Measurements from ENCODE around the gene NAV1.

NAV1 gene

DNA sequence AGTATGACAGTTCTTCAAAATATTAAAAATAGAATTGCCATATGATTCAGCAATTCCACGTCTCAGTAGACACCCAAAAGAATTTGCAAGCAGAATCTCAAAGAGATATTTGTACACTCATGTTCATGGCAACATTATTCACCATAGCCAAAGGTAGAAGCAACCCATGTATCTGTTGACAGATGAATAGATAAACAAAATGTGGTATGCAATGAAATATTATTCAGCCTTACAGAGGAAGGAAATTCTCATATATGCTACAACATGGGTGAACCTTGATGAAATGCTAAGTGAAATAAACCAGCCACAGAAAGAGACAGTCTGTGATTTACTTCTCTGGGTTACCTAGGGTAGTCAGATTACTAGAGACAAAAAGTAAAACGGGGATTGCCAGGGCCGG lies 47.0 kb downstream of the NAV1 start:
- DNase-seq: no peak
- Histone ChIP-seq H3K27ac (ENCODE audit: insufficient read depth, low read length, poor library complexity, severe bottlenecking) (no peak overlapping the region), H3K4me1 (ENCODE audit: control insufficient read depth, insufficient read depth, low read length, poor library complexity, severe bottlenecking) (no peaks in the 10 kb centered on the region), H3K36me3 (ENCODE audit: control insufficient read depth, insufficient read depth, low read length) (no peaks in the 10 kb centered on the region), H3K9me3 (ENCODE audit: control insufficient read depth, low read length) (no peaks in the 10 kb centered on the region), H3K27me3 (replicated peaks; ENCODE audit: control insufficient read depth, insufficient read depth, low read length, poor library complexity, severe bottlenecking) (no peaks in the 10 kb centered on the region), H3K4me3 (ENCODE audit: insufficient read depth, low read depth, low read length, poor library complexity, severe bottlenecking) (no peak overlapping the region)

DNA sequence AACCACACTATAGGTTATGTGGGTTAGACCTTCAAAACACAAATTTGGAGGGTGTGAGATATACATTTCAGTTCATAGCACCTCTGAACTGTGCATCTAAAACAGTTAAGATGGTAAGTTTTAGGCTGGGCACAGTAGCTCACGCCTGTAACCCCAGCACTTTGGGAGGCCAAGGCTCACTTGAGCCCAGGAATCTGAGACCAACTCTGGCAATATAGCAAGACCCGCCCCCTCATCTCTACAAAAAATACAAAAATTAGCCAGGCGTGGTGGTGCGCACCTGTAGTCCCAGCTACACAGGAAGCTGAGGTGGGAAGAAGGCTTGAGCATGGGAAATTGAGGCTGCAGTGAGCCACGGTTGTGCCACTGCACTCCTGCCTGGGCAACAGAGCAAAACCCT lies 47.9 kb downstream of the NAV1 start:
- no peaks in the 10 kb centered on the region for H3K36me3 ChIP-seq (ENCODE audit: control insufficient read depth, insufficient read depth, low read length)
- no peak overlapping the region for H3K27ac ChIP-seq (ENCODE audit: insufficient read depth, low read length, poor library complexity, severe bottlenecking)
- no peaks in the 10 kb centered on the region for H3K9me3 ChIP-seq (ENCODE audit: control insufficient read depth, low read length)
- no peak for DNase-seq
- no peaks in the 10 kb centered on the region for H3K27me3 ChIP-seq (replicated peaks; ENCODE audit: control insufficient read depth, insufficient read depth, low read length, poor library complexity, severe bottlenecking)
- no peak overlapping the region for H3K4me3 ChIP-seq (ENCODE audit: insufficient read depth, low read depth, low read length, poor library complexity, severe bottlenecking)
- no peaks in the 10 kb centered on the region for H3K4me1 ChIP-seq (ENCODE audit: control insufficient read depth, insufficient read depth, low read length, poor library complexity, severe bottlenecking)

DNA sequence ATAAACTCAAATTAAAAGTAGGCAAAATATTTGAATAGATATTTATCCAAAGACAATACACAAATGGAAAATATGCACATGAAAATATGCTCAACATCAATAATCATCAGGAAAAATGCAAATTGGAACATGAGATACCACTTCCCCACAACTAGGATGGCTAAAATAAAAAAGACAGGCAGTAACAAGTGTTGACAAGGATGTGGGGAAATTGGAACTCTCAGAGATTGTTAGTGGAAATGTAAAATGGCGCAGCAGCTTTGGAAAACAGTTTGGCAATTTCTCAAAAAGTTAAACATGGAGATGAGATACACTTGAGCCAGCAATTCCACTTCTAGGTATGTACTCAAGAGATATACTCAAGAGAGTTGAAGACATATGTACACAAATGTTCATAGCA lies 48.8 kb downstream of the NAV1 start:
- no peaks in the 10 kb centered on the region for H3K9me3 ChIP-seq (ENCODE audit: control insufficient read depth, low read length)
- DNase-seq: no peak
- H3K4me1 ChIP-seq (ENCODE audit: control insufficient read depth, insufficient read depth, low read length, poor library complexity, severe bottlenecking): no peaks in the 10 kb centered on the region
- no peak overlapping the region for H3K4me3 ChIP-seq (ENCODE audit: insufficient read depth, low read depth, low read length, poor library complexity, severe bottlenecking)
- H3K27ac ChIP-seq (ENCODE audit: insufficient read depth, low read length, poor library complexity, severe bottlenecking): no peak overlapping the region
- H3K27me3 ChIP-seq (replicated peaks; ENCODE audit: control insufficient read depth, insufficient read depth, low read length, poor library complexity, severe bottlenecking): no peaks in the 10 kb centered on the region
- H3K36me3 ChIP-seq (ENCODE audit: control insufficient read depth, insufficient read depth, low read length): no peaks in the 10 kb centered on the region
